ENCODE data around the gene ZSWIM6. TPM values are rescaled to one million over a fixed set of nuclear protein-coding genes. Genes with fewer than 3 reads are reported as not detected.

ZSWIM6 gene
- total RNA-seq, 1 experiment from 2014 or later = 12.9 TPM

DNA sequence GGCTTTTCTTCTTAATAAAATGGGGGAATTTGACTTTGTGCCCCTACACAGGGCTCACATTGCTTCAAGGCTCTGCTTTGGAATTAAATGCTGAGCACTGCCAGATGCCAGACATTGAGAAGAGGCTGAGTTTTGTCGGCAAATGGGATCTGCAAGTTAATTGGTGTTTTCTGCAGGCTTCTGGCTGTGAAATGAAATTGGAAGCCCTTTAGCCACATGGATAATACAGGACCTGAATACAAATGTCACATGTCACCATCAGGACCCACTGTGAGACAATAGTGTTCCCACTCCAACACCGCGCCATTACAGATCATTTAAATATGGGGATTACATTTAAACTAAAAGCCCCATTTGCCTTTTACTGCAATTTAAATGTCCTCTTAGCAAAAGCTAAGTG is 164.4 kb downstream of the ZSWIM6 start:
- ChIA-PET CTCF (interaction anchor here (0.7 kb wide), 1 partner anchor 80 kb away, joined by 13 read pairs; no protein-coding TSS in a partner anchor), POLR2A (ENCODE audit: unreplicated experiment) (no interaction called here)
- no peak overlapping the region for H3K27ac ChIP-seq
- no peak overlapping the region for H2AFZ ChIP-seq
- TF ChIP-seq CTCF (conservative IDR thresholded peaks at IDR 0.05) (no peak), EZH2 (IDR thresholded peaks at IDR 0.05; ENCODE audit: low read depth) (no peak)
- H3K4me2 ChIP-seq = no peak overlapping the region
- no TSS peak for BruUV-seq (replicated peaks)
- no peak overlapping the region for H3K4me3 ChIP-seq
- no peaks in the 10 kb centered on the region for H3K4me1 ChIP-seq (replicated peaks; ENCODE audit: insufficient read depth)
- intact Hi-C loops (cut with micrococcal nuclease; ENCODE audit: unreplicated experiment) = no loop called here
- no peak for DNase-seq
- H3K9me3 ChIP-seq (ENCODE audit: insufficient read depth, low read depth) = no peaks in the 10 kb centered on the region
- no peaks in the 10 kb centered on the region for H3K36me3 ChIP-seq (ENCODE audit: low read depth)
- H3K27me3 ChIP-seq (ENCODE audit: insufficient read depth, low read depth) = no peaks in the 10 kb centered on the region
- 0 out of 2 replicates have a peak, but pooled peaks cover 6% of the 10 kb centered on the region for H4K20me1 ChIP-seq (ENCODE audit: insufficient read depth)
- no peaks in the 10 kb centered on the region for H3K79me2 ChIP-seq (ENCODE audit: low read depth)
- no peaks in the 10 kb centered on the region for H3K9me2 ChIP-seq (ENCODE audit: insufficient read depth)
- H3F3A ChIP-seq (ENCODE audit: insufficient read depth, low read depth) = no peaks in the 10 kb centered on the region

GRCh38 chr5:61496860-61497259 is 164.8 kb downstream of the ZSWIM6 start:
- H3K27ac ChIP-seq = no peak overlapping the region
- H3K79me2 ChIP-seq (ENCODE audit: low read depth) = no peaks in the 10 kb centered on the region
- no peaks in the 10 kb centered on the region for H3K4me1 ChIP-seq (replicated peaks; ENCODE audit: insufficient read depth)
- no peaks in the 10 kb centered on the region for H3K9me3 ChIP-seq (ENCODE audit: insufficient read depth, low read depth)
- no peak overlapping the region for H2AFZ ChIP-seq
- ChIA-PET POLR2A (ENCODE audit: unreplicated experiment) (no interaction called here), CTCF (interaction anchor here (0.7 kb wide), 1 partner anchor 79 kb away, joined by 13 read pairs; no protein-coding TSS in a partner anchor)
- no peaks in the 10 kb centered on the region for H3K36me3 ChIP-seq (ENCODE audit: low read depth)
- H3F3A ChIP-seq (ENCODE audit: insufficient read depth, low read depth) = no peaks in the 10 kb centered on the region
- no peaks in the 10 kb centered on the region for H3K9me2 ChIP-seq (ENCODE audit: insufficient read depth)
- DNase-seq = no peak
- BruUV-seq (replicated peaks) = no TSS peak
- intact Hi-C loops (cut with micrococcal nuclease; ENCODE audit: unreplicated experiment) = no loop called here
- no peak for TF ChIP-seq EZH2 (IDR thresholded peaks at IDR 0.05; ENCODE audit: low read depth)
- no peak for TF ChIP-seq CTCF (conservative IDR thresholded peaks at IDR 0.05)
- H3K27me3 ChIP-seq (ENCODE audit: insufficient read depth, low read depth) = no peaks in the 10 kb centered on the region
- H3K4me3 ChIP-seq = no peak overlapping the region
- H3K4me2 ChIP-seq = no peak overlapping the region
- 0 out of 2 replicates have a peak, but pooled peaks cover 6% of the 10 kb centered on the region for H4K20me1 ChIP-seq (ENCODE audit: insufficient read depth)

DNA sequence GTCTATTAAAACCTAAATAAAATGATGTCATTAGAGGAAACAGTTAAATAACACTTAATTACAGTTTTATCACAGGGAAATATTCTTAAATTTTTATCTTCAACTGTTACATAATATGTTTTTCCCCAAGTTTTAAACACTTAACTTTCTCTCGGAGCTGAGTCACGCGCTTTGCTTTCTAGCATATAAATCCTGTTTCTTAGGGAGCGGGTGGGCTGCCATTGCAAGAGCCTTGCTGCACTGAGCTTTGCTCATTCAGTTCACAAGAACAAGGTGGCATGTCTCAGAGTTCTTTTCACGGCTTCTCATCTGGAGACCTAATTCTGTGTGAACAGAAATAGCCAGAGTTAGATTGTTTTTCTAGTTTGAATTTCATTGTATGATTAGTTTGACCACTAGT is 166.1 kb downstream of the ZSWIM6 start:
- CTCF ChIA-PET = no interaction called here
- no peaks in the 10 kb centered on the region for H3K9me2 ChIP-seq (ENCODE audit: insufficient read depth)
- H3K4me3 ChIP-seq = no peak overlapping the region
- H3K9me3 ChIP-seq (ENCODE audit: insufficient read depth, low read depth) = no peaks in the 10 kb centered on the region
- no peak overlapping the region for H3K27ac ChIP-seq
- POLR2A ChIA-PET (ENCODE audit: unreplicated experiment) = no interaction called here
- no peaks in the 10 kb centered on the region for H3K27me3 ChIP-seq (ENCODE audit: insufficient read depth, low read depth)
- intact Hi-C loops (cut with micrococcal nuclease; ENCODE audit: unreplicated experiment) = no loop called here
- TF ChIP-seq EZH2 (IDR thresholded peaks at IDR 0.05; ENCODE audit: low read depth) (no peak), CTCF (conservative IDR thresholded peaks at IDR 0.05) (no peak)
- no peaks in the 10 kb centered on the region for H3K79me2 ChIP-seq (ENCODE audit: low read depth)
- BruUV-seq (replicated peaks) = no TSS peak
- H3F3A ChIP-seq (ENCODE audit: insufficient read depth, low read depth) = no peaks in the 10 kb centered on the region
- no peak overlapping the region for H2AFZ ChIP-seq
- no peak for DNase-seq
- no peak overlapping the region for H3K4me2 ChIP-seq
- no peaks in the 10 kb centered on the region for H3K4me1 ChIP-seq (replicated peaks; ENCODE audit: insufficient read depth)
- no peaks in the 10 kb centered on the region for H3K36me3 ChIP-seq (ENCODE audit: low read depth)
- 0 out of 2 replicates have a peak, but pooled peaks cover 6% of the 10 kb centered on the region for H4K20me1 ChIP-seq (ENCODE audit: insufficient read depth)
